ENCODE data around the gene PTGER3. TPM values are rescaled to one million over a fixed set of nuclear protein-coding genes. Genes with fewer than 3 reads are reported as not detected.
"Not testable (repeated sequence)": the region's sequence is repeated elsewhere in the genome, so short reads cannot be mapped to it uniquely, and the experiment has no call there.

Gene PTGER3
- total RNA-seq, 1 donor from 2014 or later: under 0.01 TPM

- TF ChIP-seq CTCF (IDR thresholded peaks at IDR 0.05; ENCODE audit: insufficient read depth, low read length, severe bottlenecking): no peak
These were observed 101.9 kb downstream of the PTGER3 start for GRCh38 chr1:70945676-70946075.

GRCh38 chr1:70945251-70945650 is 102.4 kb downstream of the PTGER3 start:
- TF ChIP-seq CTCF (IDR thresholded peaks at IDR 0.05; ENCODE audit: insufficient read depth, low read length, severe bottlenecking): no peak
- Histone ChIP-seq H3K4me3 (ENCODE audit: low read depth, low read length) (no peak overlapping the region), H3K27me3 (ENCODE audit: control insufficient read depth, insufficient read depth, low read length) (no peaks in the 10 kb centered on the region), H3K36me3 (ENCODE audit: control insufficient read depth, insufficient read depth, low read length) (no peaks in the 10 kb centered on the region)
- FAIRE-seq: no peak
- DNase-seq (ENCODE audit: low read depth): no peak

More at GRCh38 chr1:70945676-70946075, 101.9 kb downstream of the PTGER3 start:
- no peak for DNase-seq (ENCODE audit: low read depth)
- no peaks in the 10 kb centered on the region for H3K27me3 ChIP-seq (ENCODE audit: control insufficient read depth, insufficient read depth, low read length)
- no peak overlapping the region for H3K4me3 ChIP-seq (ENCODE audit: low read depth, low read length)
- FAIRE-seq: no peak
- H3K36me3 ChIP-seq (ENCODE audit: control insufficient read depth, insufficient read depth, low read length): no peaks in the 10 kb centered on the region

- H3K36me3 ChIP-seq (ENCODE audit: control insufficient read depth, insufficient read depth, low read length): no peaks in the 10 kb centered on the region
- TF ChIP-seq CTCF (IDR thresholded peaks at IDR 0.05; ENCODE audit: insufficient read depth, low read length, severe bottlenecking): no peak
- H3K27me3 ChIP-seq (ENCODE audit: control insufficient read depth, insufficient read depth, low read length): no peaks in the 10 kb centered on the region
- no peak overlapping the region for H3K4me3 ChIP-seq (ENCODE audit: low read depth, low read length)
- no peak for DNase-seq (ENCODE audit: low read depth)
- FAIRE-seq: no peak
These were observed 106.1 kb downstream of the PTGER3 start for GRCh38 chr1:70941563-70941962.

GRCh38 chr1:70940398-70940797 is 107.2 kb downstream of the PTGER3 start:
- H3K36me3 ChIP-seq (ENCODE audit: control insufficient read depth, insufficient read depth, low read length); DNase-seq (ENCODE audit: low read depth); FAIRE-seq; H3K4me3 ChIP-seq (ENCODE audit: low read depth, low read length); H3K27me3 ChIP-seq (ENCODE audit: control insufficient read depth, insufficient read depth, low read length): not testable (repeated sequence)

- no peak for FAIRE-seq
- TF ChIP-seq CTCF (IDR thresholded peaks at IDR 0.05; ENCODE audit: insufficient read depth, low read length, severe bottlenecking): no peak
- Histone ChIP-seq H3K27me3 (ENCODE audit: control insufficient read depth, insufficient read depth, low read length) (no peaks in the 10 kb centered on the region), H3K4me3 (ENCODE audit: low read depth, low read length) (no peak overlapping the region), H3K36me3 (ENCODE audit: control insufficient read depth, insufficient read depth, low read length) (no peaks in the 10 kb centered on the region)
- DNase-seq (ENCODE audit: low read depth): no peak
These were observed 113.2 kb downstream of the PTGER3 start for GRCh38 chr1:70934194-70934961.

- no peak for TF ChIP-seq CTCF (IDR thresholded peaks at IDR 0.05; ENCODE audit: insufficient read depth, low read length, severe bottlenecking)
- DNase-seq (ENCODE audit: low read depth): no peak
- H3K27me3 ChIP-seq (ENCODE audit: control insufficient read depth, insufficient read depth, low read length): no peaks in the 10 kb centered on the region
- no peak overlapping the region for H3K4me3 ChIP-seq (ENCODE audit: low read depth, low read length)
- no peak for FAIRE-seq
- no peaks in the 10 kb centered on the region for H3K36me3 ChIP-seq (ENCODE audit: control insufficient read depth, insufficient read depth, low read length)
These were observed 117.6 kb downstream of the PTGER3 start for GRCh38 chr1:70930062-70930461.
